GM20000 (cell line): ENCODE measurements around the gene NSD1.

Experiments used
- DNase-seq: peaks from one replicate; pipeline ENCODE4 v3.0.0; 2012; ENCODE audit warnings: low spot score
- TF ChIP-seq, protein P1 (sequence below): IDR thresholded peaks from 2 replicates; pipeline ENCODE4 v1.5.1; 2012; ENCODE audit warnings: mild to moderate bottlenecking, control low read depth; ENCODE audit errors: extremely low read depth, missing control alignments

NSD1 gene

GRCh38 chr5:177316005-177316404 is 182.4 kb downstream of the NSD1 start:
- DNase-seq, result no peak
- TF ChIP-seq, protein P1, sequence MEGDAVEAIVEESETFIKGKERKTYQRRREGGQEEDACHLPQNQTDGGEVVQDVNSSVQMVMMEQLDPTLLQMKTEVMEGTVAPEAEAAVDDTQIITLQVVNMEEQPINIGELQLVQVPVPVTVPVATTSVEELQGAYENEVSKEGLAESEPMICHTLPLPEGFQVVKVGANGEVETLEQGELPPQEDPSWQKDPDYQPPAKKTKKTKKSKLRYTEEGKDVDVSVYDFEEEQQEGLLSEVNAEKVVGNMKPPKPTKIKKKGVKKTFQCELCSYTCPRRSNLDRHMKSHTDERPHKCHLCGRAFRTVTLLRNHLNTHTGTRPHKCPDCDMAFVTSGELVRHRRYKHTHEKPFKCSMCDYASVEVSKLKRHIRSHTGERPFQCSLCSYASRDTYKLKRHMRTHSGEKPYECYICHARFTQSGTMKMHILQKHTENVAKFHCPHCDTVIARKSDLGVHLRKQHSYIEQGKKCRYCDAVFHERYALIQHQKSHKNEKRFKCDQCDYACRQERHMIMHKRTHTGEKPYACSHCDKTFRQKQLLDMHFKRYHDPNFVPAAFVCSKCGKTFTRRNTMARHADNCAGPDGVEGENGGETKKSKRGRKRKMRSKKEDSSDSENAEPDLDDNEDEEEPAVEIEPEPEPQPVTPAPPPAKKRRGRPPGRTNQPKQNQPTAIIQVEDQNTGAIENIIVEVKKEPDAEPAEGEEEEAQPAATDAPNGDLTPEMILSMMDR, result no peak

DNA sequence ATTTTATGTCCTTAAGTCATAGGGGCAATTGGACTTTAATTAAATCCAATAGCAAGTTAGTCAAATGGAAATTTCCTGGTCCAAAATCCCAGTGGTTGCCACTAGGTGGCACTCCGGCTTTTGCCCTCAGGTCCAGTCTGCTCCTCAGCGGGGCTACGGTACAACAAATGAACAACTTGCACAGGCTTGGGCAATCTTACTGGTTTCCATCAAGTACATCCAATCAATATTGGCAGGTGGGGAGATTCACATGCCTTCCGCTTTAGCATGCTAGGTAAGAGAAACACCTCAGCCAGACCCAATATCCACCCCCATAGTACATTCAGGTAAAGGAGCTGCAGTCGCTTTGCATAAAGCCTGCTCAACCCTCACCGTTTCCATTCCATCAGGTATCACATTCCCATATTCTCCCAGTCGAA is 184.4 kb downstream of the NSD1 start:
- DNase-seq, result peak; percentile 70
- TF ChIP-seq, protein P1, result peak; percentile 87

- TF ChIP-seq, protein P1, result no peak
- DNase-seq, result no peak
These were observed 186.5 kb downstream of the NSD1 start for GRCh38 chr5:177319913-177320588.

GRCh38 chr5:177320879-177321278 is 187.3 kb downstream of the NSD1 start:
- TF ChIP-seq, protein P1, result no peak
- DNase-seq, result no peak

DNA sequence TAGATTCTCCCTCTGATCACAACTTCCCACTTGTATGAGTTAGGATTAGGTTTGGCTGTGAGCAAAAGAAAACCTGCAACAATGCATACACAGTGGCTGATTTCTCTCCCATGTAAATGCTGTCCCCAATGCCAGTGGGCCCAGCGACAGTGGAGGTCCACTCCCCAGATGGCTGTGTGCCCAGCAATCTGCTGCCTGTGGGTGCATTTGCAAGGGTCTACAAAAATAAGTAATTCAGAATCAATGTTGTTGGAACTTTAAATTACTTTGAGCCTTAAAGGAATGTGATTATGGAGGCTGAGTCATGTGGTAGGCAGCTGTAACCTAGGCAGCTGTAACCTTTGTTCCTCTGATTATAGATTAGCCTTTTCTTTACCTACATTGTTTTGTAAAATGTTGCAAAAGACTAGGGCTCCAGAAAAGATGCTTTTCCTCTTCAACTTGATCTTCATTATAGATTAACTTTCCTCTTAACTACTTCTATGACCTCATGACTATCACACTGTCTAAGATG is 192.4 kb downstream of the NSD1 start:
- TF ChIP-seq, protein P1, result no peak

GRCh38 chr5:177327539-177328522 is 194.3 kb downstream of the NSD1 start:
- TF ChIP-seq, protein P1, result no peak
- DNase-seq, result no peak

More for the DNA sequence above, 192.4 kb downstream of the NSD1 start:
- no peak for DNase-seq
